NCI-H1930 (cell line): ENCODE data around the gene RBMX.
"Not testable (repeated sequence)": the region's sequence is repeated elsewhere in the genome, so short reads cannot be mapped to it uniquely, and the experiment has no call there.

ENCODE experiments used
- DNase-seq, 2 experiments: peaks; one replicate each; lab custom pipeline; 2025; lab: John Stamatoyannopoulos, UW

The RBMX gene

GRCh38 chrX:136878423-136878822 is 2.1 kb downstream of the RBMX start:
- no peak for DNase-seq

GRCh38 chrX:136874114-136874513 is 6.4 kb downstream of the RBMX start:
- not testable (repeated sequence) for DNase-seq

- DNase-seq: not testable (repeated sequence)
Measured at GRCh38 chrX:136873210-136873609, 7.3 kb downstream of the RBMX start.

GRCh38 chrX:136872091-136872700 is 8.3 kb downstream of the RBMX start:
- DNase-seq: no peak

GRCh38 chrX:136870064-136870463 is 10.5 kb downstream of the RBMX start:
- no peak for DNase-seq

- no peak for DNase-seq
Measured at GRCh38 chrX:136868283-136869055, 12.1 kb downstream of the RBMX start.

- DNase-seq: no peak
Measured at GRCh38 chrX:136867518-136867917, 13.0 kb downstream of the RBMX start.

GRCh38 chrX:136867096-136867491 is 13.4 kb downstream of the RBMX start:
- no peak for DNase-seq

- no peak for DNase-seq
Measured at GRCh38 chrX:136866337-136867095, 14.0 kb downstream of the RBMX start.

- DNase-seq: no peak
Measured at GRCh38 chrX:136865270-136866158, 15.0 kb downstream of the RBMX start.

GRCh38 chrX:136863826-136864225 is 16.7 kb downstream of the RBMX start:
- DNase-seq: no peak

GRCh38 chrX:136862546-136862945 is 18.0 kb downstream of the RBMX start:
- no peak for DNase-seq

GRCh38 chrX:136861877-136862276 is 18.6 kb downstream of the RBMX start:
- DNase-seq: no peak

GRCh38 chrX:136858007-136858756 is 22.3 kb downstream of the RBMX start:
- DNase-seq: no peak

- DNase-seq: no peak
Measured at GRCh38 chrX:136856551-136856950, 24.0 kb downstream of the RBMX start.

- no peak for DNase-seq
Measured at GRCh38 chrX:136856050-136856449, 24.5 kb downstream of the RBMX start.

GRCh38 chrX:136851526-136851925 is 29.0 kb downstream of the RBMX start:
- no peak for DNase-seq

- no peak for DNase-seq
Measured at GRCh38 chrX:136850441-136851175, 29.9 kb downstream of the RBMX start.

GRCh38 chrX:136849395-136849794 is 31.1 kb downstream of the RBMX start:
- no peak for DNase-seq

GRCh38 chrX:136847874-136848273 is 32.7 kb downstream of the RBMX start:
- DNase-seq: no peak
